GM04504 (cell line): ENCODE data around the gene MTTP.
A peak's percentile ranks its signal among the peaks of the same experiment; 100 is the strongest.
"Not testable (repeated sequence)": the region's sequence is repeated elsewhere in the genome, so short reads cannot be mapped to it uniquely, and the experiment has no call there.

ENCODE experiments used
- DNase-seq: peaks from one replicate; pipeline ENCODE4 v3.0.0-alpha.2; 2012; ENCODE audit warnings: low read depth

MTTP gene

DNA sequence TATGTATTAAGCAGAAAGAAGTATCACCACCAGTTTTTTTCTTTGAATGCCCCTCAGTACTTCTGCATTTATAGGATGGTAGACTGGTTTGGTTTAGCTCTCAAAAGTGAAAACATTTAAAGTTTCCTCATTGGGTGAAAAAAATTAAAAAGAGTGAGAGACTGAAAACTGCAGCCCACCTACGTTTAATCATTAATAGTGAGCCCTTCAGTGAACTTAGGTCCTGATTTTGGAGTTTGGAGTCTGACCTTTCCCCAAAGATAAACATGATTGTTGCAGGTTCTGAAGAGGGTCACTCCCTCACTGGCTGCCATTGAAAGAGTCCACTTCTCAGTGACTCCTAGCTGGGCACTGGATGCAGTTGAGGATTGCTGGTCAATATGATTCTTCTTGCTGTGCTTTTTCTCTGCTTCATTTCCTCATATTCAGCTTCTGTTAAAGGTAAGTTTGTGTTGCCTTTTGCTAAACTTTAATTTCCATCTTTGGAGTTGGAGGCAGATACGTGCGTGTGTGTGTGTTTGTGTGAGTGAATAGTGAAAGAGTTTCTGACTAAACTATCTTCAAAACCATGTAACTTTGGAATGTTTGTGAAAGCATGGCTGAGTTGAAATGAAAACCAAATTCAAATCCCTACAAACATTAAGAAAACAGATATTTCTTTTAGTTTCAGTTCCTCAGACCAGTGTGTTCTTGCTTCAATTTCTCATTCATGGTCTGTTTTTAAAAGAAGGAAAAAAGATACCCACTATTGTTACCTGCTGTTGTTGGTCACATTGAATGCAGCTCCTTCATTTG, at the start of gene MTTP:
TSS of gene MTTP (plus strand) at position 295 of the 795 bp plus-strand sequence. CDS start at position 381, 86 bp downstream.
- no peak for DNase-seq

DNA sequence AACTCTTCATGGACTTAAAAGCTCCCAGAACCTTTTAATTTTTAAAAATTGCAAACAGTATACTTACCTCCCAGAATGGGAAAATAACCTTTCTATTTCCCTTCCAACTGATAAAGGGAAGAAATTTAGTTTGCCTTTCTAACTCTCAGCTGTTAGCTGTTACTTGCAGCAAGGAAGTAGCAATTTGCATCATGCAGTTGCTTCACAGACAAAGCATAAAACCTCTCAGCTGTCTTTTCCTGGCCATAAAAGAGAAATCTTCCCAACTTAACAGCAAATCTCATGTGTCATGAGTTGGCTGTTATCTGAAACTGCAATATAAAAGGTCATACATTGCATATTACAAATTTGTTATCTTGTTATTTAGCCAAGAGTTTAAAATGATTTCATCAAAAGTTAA, 45.4 kb upstream of the MTTP start:
- no peak for DNase-seq

DNA sequence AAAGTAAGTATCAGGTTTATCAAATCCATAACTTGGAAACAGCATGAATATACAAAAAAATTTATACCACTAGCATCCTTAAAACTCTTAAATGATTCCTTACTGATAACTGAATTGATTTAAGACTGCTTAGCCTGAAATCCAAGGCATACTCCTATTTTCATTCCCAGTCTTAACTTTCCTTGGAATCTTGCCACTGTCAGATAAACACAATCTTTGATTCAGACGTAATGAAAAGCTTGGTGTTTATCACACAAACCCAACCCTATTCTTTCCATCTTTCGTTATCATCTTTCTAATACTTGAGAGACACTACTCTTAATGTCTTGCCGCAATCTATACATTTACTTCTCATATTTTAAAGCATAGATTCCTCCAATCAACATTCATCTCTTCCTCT, 44.7 kb upstream of the MTTP start:
- no peak for DNase-seq

DNA sequence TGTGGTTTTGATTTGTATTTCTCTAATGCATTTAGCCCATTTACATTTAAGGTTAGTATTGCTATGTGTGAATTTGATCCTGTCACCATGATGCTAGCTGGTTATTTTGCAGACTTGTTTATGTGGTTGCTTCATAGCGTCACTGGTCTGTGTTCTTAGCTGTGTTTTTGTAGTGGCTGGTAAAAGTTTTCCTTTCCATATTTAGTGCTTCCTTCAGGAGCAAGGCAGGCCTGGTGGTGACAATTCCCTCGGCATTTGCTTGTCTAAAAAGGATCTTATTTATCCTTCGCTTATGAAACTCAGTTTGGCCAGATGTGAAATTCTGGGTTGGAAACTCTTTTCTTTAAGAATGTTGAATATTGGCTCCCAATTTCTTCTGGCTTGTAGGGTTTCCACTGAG, 39.9 kb upstream of the MTTP start:
- not testable (repeated sequence) for DNase-seq

DNA sequence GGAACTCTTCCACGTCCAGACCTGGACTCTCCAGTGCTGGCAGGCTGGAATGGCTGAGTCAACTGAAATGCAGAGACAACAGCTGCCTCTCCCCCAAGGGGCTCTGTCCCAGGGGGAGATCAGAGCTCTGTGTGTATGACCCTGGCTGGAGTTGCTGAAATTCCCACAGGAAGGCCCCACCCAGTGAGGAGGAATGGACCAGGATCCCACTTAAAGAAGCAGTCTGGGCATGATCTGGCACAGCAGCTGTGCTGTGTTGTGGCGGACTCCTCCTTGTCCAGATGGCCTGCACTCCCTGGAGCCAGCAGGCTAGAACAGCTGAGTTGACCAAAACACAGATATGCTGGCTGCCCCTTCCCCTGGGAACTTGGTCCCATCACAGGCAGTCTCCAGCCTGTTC, 38.4 kb upstream of the MTTP start:
- DNase-seq, result no peak

DNA sequence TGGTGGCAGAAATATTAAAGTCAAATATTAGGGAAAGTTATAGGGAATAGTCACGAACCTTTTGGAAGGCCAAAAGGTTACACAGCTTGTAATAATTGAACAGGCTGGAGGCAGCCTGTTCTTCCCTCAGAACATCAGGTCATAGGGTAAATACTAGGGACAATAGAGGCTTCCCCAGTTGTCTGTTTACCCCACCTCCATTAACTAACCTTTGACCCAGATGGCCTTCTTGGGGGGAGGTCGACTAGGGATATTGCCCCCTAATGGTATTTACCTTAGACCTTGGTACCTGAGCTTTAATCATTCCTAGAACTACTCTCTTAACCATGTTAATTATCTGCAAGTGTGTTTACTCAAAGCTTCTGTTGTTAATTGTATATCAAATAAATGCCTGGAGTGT, 37.8 kb upstream of the MTTP start:
- DNase-seq, result no peak

DNA sequence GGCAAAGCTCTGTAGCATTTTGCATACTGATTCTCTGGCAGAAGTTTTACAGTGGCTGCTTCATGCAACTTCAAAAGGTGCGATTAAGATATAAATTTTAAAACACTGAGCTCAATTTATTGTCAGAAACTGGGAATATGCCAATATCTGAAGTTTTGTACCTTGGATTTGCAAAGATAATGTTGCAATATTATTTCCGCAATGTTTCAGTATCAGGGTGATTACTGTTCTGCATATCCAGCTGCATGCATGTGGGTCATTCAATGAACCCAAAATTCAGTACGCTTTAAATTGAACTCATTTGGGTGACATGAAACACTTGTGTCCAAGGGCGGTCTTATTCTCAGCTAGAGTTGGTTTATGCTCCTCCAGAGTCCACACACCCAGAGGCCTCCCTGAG, 37.0 kb upstream of the MTTP start:
- DNase-seq, result no peak

DNA sequence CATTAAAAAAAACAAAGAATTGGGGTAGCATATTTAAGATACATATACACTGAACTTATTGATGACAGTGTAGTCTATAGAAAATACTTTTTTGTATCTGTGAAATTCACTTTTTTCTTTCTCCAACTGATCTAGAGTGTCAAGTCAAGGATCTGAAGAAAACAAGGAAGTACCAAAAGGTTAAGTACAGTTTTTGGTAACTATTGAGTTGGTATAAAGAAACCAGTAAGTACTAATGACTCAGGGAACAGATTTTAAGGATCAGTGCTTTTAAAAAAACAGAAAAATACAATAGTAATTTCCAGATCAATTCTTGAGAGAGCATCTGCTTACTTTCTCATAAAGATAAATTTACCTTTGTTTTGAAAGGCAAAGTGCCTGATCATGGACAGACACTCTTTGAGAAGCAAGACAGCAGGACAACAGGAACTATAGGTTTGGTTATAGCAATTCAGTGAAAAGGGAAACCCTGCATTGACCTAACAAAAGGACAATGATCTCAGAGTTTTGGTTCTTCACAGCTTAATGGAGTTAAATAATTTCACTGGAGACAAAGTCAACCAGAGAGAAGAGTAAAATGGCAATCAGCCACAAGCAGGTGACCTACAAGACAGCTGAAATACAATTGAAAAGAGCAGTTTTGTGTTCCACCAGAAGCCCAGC, 34.2 kb upstream of the MTTP start:
- DNase-seq, result no peak

DNA sequence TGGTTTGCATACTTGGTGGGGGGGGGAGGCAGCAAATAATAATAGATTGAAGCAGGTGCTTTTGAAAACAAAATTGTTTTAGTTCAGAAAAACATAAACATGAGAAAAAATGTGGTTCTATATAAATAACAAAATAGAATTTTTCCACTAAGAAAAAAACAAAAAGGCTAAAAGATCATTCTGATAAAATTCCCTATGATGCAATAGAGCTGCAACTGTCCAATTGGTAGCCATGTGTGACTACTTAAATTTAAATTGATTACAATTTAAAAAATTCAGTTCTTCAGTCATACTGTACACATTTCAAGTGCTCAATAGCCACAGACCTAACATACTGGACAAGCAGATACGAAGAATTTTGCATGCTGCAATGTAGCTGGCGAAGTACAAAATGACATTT, 21.8 kb upstream of the MTTP start:
- DNase-seq, result no peak

DNA sequence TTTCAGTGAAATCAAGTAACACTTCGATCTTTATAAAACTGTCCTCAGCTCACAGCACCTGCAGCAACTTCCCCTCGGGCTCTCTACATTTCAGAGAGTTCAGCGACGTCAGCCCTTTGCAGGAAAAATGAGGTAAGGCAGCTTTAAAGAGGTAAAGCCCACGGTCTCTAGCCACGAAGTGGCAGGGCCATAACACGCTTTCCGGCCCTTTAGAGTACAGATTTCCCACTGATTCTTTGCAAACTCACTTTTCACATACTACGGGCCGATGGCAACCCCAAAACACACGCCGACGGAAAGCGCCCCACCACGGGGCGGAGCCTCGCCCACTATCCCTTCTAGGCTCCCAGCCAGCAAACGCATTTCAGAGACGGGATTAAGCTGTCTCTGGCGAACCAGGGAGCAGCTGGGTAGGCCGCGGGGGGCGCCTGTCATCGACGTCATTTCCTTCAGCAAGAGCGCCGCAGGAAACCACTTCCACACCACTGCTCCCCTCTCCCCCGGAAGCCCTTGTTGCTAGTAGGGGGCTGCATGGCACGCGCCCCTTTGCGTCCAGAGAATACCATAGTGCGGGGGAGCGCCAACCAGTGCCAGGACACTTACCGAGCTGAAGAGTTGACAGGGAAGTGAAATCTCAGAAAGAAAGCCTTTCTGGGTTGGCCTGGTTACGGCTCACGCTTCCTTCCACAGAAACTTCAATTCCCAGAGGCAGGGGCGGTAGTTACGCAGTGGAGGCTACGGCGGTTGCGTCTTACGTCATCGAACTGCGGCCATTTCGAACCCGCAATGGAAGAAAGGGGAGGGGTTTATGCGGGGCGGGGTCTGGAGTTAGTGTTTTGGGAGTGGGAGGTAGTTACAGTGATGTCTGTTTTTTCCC, 11.1 kb upstream of the MTTP start, which contains the start of gene TRMT10A:
TSS of gene TRMT10A (minus strand) at position 730 of the 877 bp plus-strand sequence. CDS start 4,701 bp downstream, outside the sequence.
- peak; percentile 93 for DNase-seq

DNA sequence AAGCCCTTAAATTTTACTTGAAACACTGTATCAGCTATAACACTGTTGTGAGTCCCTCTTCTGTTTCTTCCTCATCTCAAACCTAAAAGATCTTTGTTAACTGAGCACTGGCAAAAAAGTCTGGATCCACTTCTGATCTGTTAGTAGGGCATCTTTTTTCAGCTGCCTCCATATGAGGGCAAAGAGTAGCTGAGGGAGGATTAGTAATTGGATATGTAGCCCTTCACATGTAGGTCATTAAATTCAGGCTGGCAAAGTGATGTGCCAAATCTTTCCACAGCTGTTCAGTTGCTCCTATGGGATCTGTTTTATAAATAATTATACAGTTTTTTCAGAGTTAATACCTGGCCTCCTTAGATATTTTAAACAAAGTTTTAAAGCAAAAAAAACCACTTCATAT, 9.7 kb upstream of the MTTP start:
- DNase-seq, result no peak

DNA sequence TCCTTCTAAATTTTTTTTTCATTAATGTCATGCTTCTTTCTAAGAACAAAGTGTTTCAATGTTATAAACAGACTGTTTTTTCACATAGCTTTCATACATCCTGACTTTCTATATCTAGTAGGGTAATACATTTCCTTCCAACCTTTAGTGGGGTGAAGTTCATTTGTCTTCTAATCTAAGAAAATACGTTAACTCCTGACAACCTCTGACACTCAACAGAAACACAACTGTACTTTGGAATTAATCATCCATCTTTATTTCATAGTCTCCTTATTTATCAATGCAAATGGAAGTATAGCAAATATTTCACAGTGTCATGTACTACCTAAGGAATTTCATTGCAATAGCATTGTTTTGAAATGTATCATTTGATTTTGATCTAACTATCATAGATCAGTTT, 2.7 kb upstream of the MTTP start:
- DNase-seq, result no peak

DNA sequence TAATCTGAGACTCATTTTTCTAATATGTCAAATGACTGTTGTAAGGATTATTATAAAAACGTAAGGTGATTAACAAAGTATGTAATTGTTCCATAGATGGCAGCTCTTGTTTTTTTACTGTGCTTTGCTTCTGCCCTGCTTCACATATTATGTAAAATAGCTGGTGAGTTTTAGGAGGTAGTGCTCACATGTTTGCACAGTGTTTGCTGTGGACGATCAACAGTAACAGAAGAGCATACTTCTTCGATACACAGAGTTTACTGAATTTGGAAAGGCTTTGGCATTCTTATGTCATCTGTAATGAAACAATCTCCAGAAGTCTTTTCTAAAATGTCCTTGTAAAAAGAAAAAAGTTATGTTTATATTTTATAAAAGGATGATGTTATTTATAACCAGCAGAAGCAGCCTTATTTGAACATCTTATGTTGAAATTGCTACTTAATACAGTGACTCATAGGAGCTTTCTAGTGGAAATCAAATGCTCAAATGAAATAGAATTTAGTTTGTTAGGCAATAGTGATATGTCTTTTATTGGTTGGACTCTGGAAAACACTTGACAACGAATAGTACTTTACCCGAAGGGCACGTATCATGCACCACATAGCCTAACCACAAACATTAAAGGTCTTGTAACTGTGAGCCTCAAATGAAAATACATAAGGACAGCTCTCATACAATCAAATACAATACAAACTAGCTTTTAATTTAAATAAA, 1.9 kb upstream of the MTTP start:
- no peak for DNase-seq

DNA sequence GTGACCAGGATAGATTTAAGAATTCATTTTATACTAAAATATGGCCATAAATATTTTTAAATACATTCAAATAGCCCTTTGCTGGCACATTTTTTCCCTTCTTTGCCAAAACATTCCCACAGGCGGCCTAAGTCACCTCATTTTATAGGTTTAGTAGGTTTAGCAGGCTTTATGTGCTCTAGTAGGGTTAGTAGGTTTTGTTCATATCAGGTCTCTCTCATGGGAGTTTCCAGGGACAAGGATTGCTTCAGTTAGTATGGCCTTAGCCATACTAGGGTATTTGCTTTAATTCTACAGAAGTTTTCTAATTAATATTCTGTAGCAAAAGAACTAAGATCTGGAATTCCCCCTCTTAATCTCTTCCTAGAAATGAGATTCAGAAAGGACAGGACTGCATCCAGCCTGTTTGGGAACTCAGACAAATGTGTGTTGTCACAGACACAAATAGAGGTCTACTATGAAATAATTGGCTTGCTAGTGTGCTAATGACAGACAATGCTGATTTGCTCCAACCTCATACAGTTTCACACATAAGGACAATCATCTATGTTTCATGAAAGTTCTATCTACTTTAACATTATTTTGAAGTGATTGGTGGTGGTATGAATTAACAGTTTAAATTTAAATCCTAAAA, 772 bp upstream of the MTTP start:
- no peak for DNase-seq

DNA sequence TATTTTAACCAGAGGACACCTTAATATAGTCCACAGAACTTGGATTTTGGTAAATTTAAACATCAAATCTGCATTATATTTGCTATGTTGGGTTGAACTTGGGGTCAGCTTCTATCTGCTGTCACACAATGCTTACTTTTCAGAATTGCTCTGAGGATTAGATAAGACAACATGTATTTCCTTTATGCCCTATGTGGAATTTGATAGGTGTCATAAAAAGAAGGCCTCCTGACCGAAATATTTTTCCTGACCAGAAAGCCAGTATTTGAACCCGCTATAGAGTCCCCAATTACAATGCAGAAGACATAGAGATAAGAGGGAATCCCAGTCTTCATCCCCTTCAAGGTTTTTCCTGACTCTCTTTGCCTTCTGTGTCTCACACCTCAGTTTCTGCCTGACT, 4.1 kb downstream of the MTTP start:
- no peak for DNase-seq

DNA sequence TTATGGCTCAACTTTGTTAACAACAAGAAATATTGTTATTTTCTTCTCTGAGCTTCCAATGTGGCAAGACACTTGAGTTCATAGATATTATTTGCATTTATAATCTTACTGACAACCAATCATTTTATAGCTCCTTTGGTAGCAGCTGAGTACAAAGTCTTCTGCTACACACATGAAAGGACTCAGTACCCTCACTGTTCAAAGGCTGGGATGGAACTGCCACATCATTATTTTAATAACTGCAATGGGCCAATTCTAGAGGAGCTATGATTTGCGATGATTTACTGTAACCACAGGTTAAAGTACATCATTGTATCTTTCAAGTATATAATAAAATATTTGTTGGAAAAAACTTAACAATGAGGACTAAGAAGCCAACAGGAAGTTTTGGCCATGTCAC, 10.9 kb downstream of the MTTP start:
- DNase-seq, result no peak

DNA sequence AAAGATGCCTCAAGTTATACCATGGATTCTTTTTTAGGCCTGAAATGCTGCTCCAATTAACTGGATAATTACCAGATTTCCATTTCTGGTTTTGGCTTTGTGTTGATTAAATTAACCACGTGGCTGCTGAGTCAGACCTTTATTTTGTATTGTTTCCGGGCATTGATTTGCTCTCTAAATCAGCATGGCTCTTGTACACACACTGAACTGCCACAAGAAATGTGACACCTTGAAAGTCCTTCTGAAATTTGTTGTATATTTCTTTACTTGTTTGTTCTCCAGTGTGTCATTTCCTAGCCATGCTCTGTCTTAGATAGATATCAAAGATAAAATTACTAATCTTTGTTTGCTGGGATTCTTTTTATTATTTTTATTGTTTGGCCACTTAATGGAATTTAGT, 11.7 kb downstream of the MTTP start:
- DNase-seq, result no peak

DNA sequence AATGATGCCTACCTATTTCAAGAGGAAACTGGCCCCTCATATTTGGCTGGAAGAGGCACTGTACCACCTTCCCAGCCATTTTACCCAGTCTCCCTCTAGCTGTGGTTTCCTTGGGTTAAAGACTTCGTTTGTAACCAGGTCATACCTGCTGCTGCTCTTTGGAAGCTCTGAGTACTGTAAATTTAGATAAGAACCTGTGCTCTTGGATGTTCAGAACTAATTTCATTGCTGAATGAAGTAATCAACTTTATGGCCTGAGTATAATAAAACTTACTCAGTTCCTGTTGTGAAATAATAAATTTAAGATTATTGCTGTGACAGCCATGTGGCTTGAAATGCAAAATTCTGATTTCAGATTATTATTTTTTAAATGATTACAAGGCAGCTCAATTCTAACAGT, 12.2 kb downstream of the MTTP start:
- DNase-seq, result no peak

DNA sequence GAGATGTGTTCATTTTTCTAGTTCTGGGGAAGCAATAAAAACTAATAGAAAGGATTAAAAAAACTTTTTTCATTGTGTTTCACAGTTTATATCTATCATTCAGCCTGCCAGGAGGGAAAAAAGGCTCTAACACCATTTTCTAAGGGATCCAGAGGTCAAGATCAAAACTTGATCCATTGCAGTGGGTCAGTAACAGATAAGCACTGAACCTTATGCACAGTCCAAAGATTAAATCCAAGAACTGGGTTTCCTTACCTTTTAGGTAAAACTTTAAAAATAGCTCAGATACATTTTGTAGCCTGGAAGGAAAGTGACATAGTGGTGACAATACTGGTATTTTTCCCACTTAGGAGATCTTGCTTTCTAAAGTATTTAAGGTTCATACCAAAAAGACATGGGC, 12.7 kb downstream of the MTTP start:
- DNase-seq, result no peak

DNA sequence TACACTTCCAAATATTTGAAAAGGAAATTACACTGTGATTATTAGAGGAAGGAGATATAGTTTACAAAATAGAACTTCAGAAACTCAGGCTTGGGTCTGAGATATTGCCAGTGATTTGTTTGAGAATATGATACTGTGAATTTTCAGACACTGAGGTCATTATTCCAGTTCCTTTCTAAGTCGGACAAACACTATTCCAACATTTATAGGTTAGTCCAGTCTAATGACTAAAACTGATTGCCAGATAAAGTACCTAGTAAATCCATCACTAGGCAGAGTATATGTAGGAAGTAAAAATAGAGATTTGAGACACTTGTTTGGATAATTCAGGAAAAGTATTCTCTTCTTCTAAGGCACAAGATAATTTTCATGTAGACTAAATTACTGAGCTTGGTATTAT, 13.2 kb downstream of the MTTP start:
- DNase-seq, result no peak

DNA sequence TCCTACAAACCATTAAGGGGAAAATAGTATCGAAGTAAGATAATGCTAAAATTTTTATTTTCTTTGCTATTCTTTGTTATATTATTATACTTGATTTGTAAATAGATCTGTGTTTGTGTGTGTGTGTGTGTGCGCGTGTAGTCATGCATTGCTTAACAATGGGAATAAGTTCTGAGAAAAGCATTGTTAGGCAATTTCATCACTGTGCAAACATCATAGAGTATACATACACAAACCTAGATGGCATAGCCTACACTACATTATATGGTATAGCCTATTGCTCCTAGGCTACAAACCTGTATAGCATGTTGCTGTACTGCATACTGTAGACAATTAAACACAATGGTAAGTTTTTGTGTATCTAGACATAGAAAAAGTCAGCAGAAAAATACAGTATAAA, 17.1 kb downstream of the MTTP start:
- DNase-seq, result no peak
